Suprapubic skin (tissue), 4 donors: ENCODE data around the gene GFOD2.

Experiments
- CTCF ChIP-seq, 2 donors: fragments of 200-600 bp in 1 of 2; fragments of 450-650 bp in 1 of 2; sonication (generic) in 1 of 2; IDR thresholded peaks; one replicate each; pipeline ENCODE4 v1.5.1; 2016 to 2019; ENCODE audit warnings: antibody characterized with exemption in 2 of 2, mild to moderate bottlenecking in 1 of 2, moderate library complexity in 1 of 2
- EP300 ChIP-seq: sonication (generic); formaldehyde crosslinking; IDR thresholded peaks from one replicate; pipeline ENCODE4 v1.6.1; 2017; ENCODE audit warnings: antibody characterized with exemption
- POLR2A ChIP-seq, 2 donors: fragments of 450-650 bp; IDR thresholded peaks; one replicate each; pipeline ENCODE4 v1.6.1; 2017; ENCODE audit warnings: antibody characterized with exemption in 2 of 2, mild to moderate bottlenecking in 2 of 2, moderate library complexity in 2 of 2
- POLR2AphosphoS5 ChIP-seq, 3 donors: sonication (generic); formaldehyde crosslinking; IDR thresholded peaks; one replicate each; pipeline ENCODE4 v1.6.1; 2017; ENCODE audit warnings: antibody characterized with exemption in 3 of 3

GRCh38 chr16:67709050-67709449 lies 10.1 kb downstream of the GFOD2 start:
- TF ChIP-seq CTCF (IDR thresholded peaks at IDR 0.05) (no peak), POLR2A (IDR thresholded peaks at IDR 0.05) (no peak), EP300 (no peak), POLR2AphosphoS5 (IDR thresholded peaks at IDR 0.05) (no peak)
